ENCODE data around the gene KRTAP4-16.

GRCh38 chr17:41121742-41122141, 19.7 kb upstream of the KRTAP4-16 start:
- TF ChIP-seq CTCF (IDR thresholded peaks at IDR 0.05): no peak
- TF ChIP-seq POLR2A (IDR thresholded peaks at IDR 0.05): no peak
